Stimulated activated CD4-positive, alpha-beta T cell treated with anti-CD3 and anti-CD28 coated beads, Interleukin-12 subunit alpha, Interleukin-12 subunit beta, amount 100 ng/mL, for 4 hours (primary cell): Measurements from ENCODE around the gene CHSY1.
"Not testable (repeated sequence)": the region's sequence is repeated elsewhere in the genome, so short reads cannot be mapped to it uniquely, and the experiment has no call there.

Source experiments
- DNase-seq: peaks from one replicate; pipeline ENCODE4 v3.0.0-alpha.2; 2020

Gene CHSY1

DNA sequence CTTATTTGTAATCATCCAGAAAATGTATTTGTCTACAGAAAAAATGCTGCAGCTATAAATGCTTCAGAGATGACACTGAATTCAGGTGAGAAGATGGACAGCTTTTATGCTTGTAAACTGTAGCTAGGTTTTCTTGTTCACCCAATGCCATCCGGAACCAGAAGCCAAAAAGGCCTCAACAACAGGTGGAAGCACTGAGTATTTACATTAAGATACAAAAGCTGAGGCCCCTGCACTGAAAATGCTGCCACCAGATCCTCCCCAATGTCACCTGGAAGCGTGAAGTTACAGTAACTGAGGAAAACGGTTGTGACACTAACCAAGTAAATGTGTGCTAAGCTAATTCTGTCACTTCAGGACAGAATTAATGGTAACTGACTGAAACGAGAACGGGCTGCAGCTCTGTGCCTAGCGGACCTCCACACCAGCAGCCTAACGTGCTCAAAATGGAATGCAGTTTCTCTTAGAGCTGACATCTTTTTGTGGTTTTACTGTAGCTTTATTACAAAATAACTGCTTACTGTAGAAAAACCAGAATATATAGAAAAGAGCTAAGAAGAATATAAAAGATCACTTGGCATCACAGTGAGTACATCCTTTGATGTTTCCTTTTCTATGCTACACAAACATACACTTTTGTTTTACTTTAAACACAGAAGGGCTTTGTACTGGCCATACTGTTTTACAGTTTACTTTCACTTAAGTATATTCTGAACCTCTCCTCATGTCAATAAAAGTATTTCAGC is 7.6 kb downstream of the CHSY1 start:
- no peak for DNase-seq

DNA sequence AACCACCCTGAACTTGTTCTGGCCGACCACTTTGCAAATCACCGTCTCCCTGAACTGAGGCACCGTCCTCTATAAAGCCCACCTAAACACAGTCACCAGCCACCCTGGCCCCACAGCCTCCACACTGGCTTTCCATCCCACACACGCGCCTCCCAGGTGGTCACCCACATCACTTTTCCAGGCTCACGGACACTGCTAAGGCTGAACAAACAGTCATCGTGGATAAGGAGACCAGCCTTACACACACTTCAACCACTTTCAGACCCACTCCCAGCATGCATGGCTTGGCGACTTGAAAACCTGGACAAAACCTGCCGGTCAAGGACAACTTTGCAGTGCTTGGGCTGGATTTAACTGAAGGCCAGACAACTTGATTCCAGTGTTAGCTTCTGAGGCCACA is 8.4 kb downstream of the CHSY1 start:
- no peak for DNase-seq

DNA sequence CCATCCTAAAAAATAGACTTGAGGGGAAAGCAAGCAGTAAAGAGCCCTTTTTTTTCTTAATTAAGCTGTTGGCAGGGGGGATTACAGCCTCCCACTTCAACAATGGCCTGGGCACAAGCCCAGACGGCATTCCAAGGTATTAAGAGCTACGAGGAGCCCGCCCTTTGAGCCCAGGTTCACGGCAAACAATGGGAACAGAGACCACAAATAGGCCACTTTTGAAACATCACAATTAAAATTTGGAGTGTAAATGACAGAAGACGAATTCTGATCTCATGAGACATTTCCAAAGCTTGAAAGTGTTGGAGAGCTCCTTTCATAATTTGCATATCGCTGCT is 8.9 kb downstream of the CHSY1 start:
- DNase-seq: no peak

DNA sequence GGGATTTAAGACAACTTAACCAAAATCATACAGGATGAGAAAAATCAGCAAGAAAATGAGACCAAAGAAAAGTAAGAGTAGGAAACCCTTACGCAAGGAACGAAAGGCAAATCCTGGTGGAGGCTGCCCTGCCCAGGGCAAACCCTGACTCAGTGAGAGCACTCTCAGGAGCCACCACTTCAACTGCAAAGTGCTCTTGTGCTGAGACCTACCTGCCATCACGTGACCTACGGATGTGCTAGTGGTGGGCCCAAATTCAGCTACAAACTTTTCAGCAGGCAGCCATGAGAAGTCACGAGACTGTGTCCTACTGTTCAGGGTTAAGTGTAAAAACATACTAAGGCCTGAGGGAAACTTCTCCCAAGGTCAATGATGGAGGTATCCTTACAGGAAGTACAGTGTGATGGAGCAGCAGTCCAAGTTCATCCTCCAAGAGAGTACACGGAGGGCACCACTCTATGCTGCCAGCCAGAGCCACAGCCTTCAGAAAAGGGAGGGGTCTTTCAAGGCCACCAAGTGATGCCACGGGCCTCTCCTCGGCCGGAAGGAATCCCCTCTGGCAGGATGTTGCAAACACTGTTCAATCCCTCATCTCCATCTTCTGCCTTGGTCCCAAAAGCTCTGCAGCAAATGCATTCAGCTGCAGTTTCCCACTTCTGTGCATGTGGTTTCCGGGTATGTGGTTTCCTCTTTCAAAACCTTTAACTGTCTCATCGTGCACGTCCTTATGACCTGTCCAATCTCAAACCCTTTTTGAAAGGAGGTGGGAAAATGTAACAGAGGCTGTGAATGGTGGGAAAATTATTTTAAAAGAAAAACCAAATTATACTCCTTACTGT is 9.5 kb downstream of the CHSY1 start:
- no peak for DNase-seq

DNA sequence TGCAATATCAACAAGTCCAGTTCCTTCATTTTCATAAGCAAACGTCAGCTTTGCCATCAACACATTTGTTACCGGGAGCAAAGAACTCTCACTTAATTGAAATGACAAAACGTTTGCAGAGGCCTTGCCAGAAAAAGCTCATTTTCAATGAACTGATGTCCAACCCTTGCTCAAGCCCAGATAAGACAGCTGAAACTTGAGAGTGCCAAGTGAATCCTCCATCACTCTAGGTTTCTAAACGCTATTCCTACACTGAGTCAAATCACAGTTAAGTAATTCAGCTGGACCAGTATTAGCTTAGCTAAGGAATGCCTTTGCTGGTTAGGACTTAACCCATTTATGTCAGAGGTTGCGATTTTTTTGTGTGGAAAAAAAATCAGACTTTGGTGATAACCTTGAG is 11.5 kb downstream of the CHSY1 start:
- DNase-seq: no peak

DNA sequence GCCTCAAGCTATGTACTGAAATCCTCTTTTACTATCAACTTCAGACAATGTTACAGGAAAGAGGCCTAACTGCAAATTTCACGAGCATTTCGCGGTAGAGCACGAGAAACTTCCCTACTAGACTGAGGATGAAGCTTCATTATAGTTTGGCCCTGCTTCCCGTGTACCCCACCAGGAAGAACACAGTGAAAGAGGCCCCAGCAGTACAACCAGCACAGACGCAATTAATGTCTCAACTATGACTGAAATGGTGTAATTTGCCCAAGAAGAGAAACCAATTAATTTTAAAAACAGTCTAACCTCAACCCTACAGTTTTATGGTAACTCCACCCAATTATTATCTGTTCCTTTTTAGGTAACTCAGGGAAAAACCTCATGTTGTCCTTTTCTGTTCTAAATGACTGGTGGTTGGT is 12.1 kb downstream of the CHSY1 start:
- no peak for DNase-seq

DNA sequence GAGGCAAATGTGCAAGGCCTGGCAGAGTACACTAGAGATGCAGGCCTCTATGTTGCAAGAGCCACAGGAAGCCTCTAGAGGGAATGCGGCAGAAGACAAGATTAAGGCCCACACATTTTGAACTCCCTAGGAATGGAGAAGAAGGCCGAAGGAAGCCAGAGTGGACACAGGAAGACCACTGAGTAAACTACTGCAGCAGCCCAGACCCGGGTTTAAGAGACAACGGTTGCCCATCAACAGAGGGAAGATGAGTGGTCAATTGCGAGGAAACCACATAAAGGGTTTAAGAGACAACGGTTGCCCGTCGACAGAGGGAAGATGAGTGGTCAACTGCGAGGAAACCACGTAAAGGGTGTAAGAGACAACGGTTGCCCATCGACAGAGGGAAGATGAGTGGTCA is 14.6 kb downstream of the CHSY1 start:
- no peak for DNase-seq

DNA sequence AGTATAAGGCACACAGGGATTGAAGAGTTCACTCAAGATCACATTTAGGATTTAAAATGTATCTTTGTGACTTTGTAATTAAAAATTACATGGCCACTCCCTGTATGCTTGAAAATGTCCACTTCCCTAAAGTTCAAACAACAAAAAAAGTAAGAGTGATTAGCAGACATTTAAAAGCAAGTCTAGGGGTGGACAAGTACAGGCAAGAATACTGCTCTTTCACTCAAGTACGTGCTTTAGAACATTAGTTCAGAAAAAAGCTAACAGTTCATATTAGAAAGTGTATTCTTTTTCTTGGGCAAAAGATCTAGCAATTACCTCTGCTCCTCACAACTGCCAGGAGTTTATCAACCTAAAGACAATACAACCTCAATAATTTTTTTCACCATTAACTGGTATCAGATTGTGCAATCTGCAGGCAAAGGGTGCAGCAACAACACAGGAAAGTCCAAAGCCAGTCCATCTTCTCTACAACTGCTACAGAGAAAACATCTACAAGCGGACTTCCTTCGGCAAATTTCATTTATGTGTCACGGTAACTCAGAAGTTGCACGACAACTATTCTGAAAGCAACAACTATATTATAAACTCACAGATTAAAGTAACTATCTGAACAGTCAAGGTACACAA is 18.1 kb downstream of the CHSY1 start:
- no peak for DNase-seq

DNA sequence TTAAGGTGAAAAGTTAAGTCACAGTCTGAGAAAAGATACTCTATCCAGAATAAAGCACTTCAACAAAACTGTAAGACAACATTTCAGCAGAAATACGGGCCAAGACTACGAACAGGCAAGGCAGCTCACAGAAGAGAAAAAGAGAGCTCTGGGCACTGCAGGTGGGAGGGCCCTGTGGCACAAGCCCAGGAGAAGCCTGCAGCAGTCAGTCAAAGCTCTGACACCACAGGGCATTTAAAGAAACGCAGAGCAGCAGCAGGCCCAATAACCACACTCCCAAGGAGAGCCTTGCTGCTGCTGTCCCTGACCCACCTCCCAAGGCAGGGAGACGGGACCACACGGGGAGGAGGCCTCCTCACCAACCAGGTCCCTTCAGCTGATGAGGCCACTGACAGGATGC is 19.2 kb downstream of the CHSY1 start:
- DNase-seq: no peak

DNA sequence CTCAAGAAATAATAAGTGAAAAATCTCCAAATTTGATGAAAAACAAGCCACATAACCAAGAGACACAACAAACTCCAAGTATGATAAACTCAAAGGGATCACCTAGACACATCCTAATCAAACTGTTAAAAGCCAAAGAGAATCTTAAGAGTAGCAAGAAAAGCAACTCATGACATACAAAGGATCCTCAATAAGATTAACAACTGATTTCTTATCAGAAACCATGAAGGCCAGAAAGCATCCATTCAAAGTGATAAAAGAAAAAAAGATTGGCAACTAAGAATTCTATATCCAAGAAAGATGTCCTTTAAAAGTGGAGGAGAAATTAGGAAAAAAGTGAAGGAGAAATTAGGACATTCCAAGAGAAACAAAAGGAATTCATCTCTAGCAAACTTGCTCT is 23.5 kb downstream of the CHSY1 start:
- no peak for DNase-seq

DNA sequence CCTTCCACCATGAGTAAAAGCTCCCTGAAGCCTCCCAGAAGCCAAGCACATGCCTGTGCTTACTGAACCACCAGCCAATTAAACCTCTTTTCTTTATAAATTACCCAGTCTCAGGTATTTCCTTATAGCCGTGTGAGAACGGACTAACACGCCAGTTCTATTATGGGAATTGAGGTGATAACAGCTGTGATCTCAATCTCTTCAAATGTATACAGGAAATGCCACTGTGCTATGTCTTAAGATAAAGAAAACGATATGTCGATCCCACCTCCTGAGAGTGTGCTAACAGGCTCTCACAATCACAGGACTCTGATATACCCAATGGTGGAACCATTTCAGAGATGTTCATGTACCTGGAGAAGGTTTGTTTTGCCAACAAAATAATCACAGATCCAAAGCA is 26.2 kb downstream of the CHSY1 start:
- no peak for DNase-seq

DNA sequence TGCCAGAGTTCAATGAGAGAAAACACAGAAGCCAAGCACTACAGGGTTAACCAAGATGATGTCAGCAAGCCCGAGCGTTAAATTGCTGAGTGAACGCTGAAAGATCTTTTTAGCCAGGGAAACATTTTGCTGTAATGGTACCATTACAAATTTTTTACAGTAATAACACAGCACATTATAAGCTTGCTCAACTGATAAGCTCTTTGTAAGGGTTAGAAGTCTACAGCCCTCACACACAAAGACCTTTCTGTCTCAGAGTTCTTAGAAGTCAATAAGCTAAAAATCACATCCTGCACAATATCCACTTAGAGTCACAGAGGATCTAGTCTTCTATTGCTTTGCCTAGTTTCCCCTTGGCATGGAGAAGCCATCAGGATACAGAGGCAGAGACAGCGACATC is 29.9 kb downstream of the CHSY1 start:
- no peak for DNase-seq

DNA sequence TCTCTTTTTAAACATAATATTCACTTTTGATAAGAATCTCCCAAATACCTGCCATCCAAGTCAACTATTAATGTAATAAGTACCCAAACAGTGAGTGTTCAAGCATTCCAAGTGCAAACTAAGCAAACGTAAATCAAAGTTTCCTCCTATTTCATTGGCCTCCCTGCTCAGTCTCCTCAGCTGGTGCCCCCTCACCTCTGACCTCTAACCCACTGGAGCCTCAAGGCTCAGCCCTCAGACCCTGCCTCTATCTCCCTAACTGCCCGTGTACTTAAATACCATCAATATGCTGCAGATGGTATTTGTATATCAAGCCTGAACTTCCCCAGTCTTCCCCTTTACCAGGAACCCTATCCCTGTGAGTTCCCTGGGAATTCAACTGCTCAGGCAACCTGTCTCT is 31.8 kb downstream of the CHSY1 start:
- DNase-seq: no peak

DNA sequence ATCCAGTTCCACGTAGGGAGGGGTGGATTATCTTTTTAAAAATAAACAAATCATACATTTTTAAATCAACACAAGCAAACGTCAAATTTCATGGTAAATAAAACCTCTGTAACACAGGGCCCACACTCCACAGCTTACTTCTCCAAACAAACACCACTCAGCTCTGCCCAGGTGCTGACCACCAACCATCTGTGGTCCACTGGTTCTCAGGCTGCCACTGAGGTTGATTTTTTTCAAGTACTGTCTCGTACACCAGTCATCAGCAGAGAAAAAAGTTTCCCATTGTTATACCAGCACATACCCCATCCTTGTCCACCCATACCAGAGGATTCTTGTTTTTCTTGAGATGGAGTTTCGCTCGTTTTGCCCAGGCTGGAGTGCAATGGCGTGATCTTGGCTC is 32.4 kb downstream of the CHSY1 start:
- no peak for DNase-seq

DNA sequence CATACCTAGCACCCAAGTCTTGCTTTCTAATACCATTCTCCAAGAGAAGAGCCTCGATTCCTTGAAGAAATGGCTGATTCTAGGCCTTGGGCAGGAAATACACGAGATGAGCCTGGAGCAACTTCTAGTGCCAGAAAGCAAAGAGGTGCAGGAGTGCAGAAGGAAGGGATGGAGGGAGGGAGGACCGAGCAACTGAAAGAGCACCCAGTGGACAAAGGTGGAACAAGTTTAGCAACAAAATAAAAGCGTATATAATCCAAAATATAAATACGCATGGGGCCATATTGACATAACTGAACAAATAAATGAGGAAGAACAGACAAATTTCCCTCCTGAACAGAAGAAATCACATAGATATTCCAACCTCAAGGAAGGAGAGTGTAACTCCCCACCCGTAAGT is 34.4 kb downstream of the CHSY1 start:
- no peak for DNase-seq

DNA sequence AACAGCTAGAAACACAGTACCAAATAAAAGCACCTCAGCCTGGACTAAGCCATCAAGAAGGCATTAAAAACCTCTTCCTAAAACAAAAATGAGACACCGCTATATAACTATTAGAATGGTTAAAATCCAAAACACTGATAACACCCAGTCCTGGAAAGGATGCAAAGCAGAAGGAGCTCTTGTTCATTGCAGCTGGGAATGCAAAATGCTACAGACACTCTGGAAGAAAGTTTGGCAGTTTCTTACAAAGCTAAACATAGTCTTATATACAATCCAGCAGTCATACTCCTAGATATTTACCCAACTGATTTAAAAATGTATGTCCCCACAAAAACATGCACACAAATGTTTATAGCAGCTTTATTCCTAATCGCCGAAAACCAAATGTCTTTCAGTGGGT is 35.7 kb downstream of the CHSY1 start:
- DNase-seq: no peak

DNA sequence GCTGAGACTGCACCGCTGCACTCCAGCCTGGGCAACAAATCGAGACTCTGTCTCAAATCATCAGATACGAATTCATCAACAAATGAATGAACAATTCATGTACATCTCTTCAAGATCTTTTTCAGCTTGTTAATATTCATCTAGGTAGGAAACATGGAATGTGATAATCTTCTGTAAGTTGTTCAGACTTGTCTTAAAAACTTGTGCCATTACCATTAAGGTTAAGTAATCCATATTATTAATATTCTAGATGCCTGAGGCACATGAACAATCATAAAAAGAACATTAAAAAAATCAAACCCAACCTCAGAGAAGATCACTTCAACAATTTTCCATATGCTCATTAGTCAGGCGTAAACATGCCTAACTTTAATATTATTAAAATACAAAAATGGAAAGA is 36.2 kb downstream of the CHSY1 start:
- no peak for DNase-seq

DNA sequence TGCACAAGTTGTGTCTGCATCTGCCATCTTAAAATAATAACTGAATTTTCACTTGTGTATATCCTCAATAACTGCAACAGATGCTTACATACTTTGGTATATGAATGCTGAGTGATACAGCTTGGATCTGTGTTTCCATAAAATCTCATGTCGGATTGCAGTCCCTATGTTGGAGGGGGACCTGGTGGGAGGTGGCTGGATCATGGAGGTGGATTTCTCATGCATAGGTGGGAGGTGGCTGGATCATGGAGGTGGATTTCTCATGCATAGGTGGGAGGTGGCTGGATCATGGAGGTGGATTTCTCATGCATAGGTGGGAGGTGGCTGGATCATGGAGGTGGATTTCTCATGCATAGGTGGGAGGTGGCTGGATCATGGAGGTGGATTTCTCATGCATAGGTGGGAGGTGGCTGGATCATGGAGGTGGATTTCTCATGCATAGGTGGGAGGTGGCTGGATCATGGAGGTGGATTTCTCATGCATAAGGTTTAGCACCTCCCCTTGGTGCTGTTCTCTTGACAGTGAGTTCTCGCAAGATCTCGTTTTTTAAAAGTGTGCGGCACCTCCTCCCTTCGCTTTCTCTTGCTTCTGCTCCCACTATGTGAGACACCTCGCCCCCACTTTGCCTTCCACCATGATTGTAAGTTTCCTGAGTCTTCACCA is 37.3 kb downstream of the CHSY1 start:
- not testable (repeated sequence) for DNase-seq

DNA sequence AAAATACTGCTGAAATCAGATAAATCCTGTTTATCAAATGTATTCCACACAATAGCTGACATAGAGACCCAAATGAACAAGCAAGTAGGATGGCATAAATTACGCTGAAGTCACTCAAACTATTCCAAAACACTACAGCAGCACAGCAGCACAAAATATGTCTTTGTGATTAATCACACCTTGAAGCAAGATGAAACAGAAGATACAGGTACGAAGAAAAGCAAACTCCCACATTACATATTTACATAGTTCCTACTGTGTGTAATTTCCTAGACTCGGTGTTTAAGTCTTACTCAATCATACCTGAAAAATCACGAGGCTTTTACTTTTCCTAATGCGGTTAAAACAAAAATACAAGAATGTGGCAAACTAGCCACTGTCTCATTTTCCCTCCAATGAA is 38.3 kb downstream of the CHSY1 start:
- DNase-seq: no peak

DNA sequence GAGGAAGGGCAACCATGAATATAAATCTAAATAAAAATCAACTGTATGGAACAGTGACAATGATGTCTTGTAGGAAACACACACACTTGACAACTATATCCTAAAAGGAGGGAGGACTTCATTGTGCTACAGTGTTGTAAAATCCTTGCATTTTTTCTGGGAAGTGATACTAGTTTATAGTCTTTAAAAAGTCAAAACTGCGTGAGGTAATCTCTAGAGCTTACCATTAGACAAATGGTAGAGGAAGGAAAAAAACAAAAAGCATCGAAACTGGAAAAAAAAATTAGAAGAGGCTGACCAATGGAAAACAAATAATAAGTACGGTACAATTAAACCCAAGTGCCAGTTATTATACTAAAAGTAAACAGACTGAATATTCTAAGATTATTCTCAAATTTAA is 38.7 kb downstream of the CHSY1 start:
- no peak for DNase-seq

DNA sequence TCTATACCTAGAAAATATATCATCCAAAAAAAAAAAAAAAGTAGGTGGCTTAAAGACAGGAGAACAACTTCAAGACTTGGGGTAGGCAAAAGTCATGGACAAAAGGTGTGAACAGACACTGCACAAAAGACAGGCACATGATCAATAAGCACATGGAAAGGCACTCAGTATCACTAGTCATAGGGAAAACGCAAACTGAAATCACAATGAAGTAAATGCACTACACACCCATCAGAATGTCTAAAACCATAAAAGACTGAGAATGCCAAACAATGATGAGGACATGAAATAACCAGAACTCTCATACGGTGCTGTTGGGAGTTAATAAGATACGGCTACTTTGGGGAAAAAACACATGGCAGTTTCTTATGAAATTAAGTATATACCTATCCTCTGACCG is 40.0 kb downstream of the CHSY1 start:
- no peak for DNase-seq

DNA sequence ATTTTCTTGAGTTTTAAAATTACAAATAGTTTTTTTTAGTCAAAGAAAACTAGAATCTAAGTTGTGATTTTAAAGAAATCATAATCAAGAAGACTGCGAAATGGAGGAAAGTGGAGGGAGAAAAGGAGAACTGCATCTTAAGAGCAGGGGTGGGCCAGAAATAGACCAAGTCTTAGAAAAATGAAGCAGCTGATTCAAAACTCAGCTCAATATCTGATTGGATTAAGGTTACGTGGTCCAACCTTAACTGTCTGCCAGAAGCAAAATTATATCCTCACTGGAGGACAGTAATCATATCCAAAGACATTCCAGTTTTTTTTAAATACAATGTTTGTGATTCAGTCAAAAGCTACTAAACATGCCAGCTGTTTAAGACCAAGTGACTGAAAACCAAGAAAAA is 41.4 kb downstream of the CHSY1 start:
- DNase-seq: no peak

DNA sequence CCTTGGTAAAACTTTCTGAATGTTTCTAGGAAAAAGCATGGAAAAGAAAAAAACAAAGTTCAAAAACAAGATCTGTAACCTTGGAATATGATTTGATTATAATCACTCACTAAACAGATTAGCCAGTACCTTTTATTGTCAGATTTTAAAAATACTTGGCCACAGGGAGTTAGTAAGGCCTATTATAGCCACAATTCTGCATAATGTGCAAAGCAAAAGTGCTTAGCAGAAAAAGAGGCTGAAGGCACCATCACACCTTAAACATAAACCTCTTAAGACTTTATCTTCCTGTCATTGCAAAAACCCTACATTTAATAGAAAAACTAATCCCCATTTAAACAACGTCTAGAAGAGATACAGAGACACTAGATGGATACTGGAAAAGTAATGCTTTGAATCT is 41.8 kb downstream of the CHSY1 start:
- no peak for DNase-seq
